Activated CD8-positive, alpha-beta memory T cell treated with anti-CD3 and anti-CD28 coated beads for 4 hours (primary cell): ENCODE data around the gene USF1.
A peak's percentile ranks its signal among the peaks of the same experiment; 100 is the strongest.
"Not testable (repeated sequence)": the region's sequence is repeated elsewhere in the genome, so short reads cannot be mapped to it uniquely, and the experiment has no call there.

Experiments
- DNase-seq, 2 donors: peaks; one replicate each; pipeline ENCODE4 v3.0.0-alpha.2; 2020; ENCODE audit warnings: low read depth in 2 of 2

Gene USF1

GRCh38 chr1:161047436-161048420 is 2.0 kb upstream of the USF1 start:
- DNase-seq, result no peak

GRCh38 chr1:161046605-161047228 is 940 bp upstream of the USF1 start:
- no peak for DNase-seq

- peak in 1 of 2 donors; percentile 39 for DNase-seq
Measured at GRCh38 chr1:161044908-161045735, 655 bp downstream of the USF1 start.

- no peak for DNase-seq
Measured at GRCh38 chr1:161044535-161044907, 1.3 kb downstream of the USF1 start.

- DNase-seq, result no peak
Measured at GRCh38 chr1:161039546-161039945, 6.2 kb downstream of the USF1 start.

- no peak for DNase-seq
Measured at GRCh38 chr1:161039154-161039545, 6.6 kb downstream of the USF1 start.

GRCh38 chr1:161038523-161039153 is 7.1 kb downstream of the USF1 start, which contains the start of gene TSTD1:
TSS of gene TSTD1 (minus strand) at chr1:161038964. CDS start at chr1:161038889, 75 bp downstream.
- peak; percentile 73 to 75 for DNase-seq

- no peak for DNase-seq
Measured at GRCh38 chr1:161037661-161038522, 7.9 kb downstream of the USF1 start.

GRCh38 chr1:161033751-161034150 is 12.0 kb downstream of the USF1 start:
- DNase-seq, result no peak

- no peak for DNase-seq
Measured at GRCh38 chr1:161032409-161032808, 13.4 kb downstream of the USF1 start.

GRCh38 chr1:161031874-161032273 is 13.9 kb downstream of the USF1 start:
- no peak for DNase-seq

- not testable (repeated sequence) for DNase-seq
Measured at GRCh38 chr1:161029466-161029865, 16.3 kb downstream of the USF1 start.

GRCh38 chr1:161026954-161027353 is 18.8 kb downstream of the USF1 start:
- not testable (repeated sequence) for DNase-seq

- DNase-seq, result not testable (repeated sequence)
Measured at GRCh38 chr1:161022432-161022831, 23.3 kb downstream of the USF1 start.

GRCh38 chr1:161021970-161022353 is 23.8 kb downstream of the USF1 start:
- no peak for DNase-seq

- DNase-seq, result peak; percentile 77 to 79
Measured at GRCh38 chr1:161021165-161021969, 24.4 kb downstream of the USF1 start.

GRCh38 chr1:161020509-161021164 is 25.1 kb downstream of the USF1 start, which contains the start of gene F11R:
TSS of gene F11R (minus strand) at chr1:161021152. CDS start at chr1:161021073, 79 bp downstream.
- no peak for DNase-seq

- no peak for DNase-seq
Measured at GRCh38 chr1:161019751-161020495, 25.9 kb downstream of the USF1 start.
